ENCODE data around the gene INSIG2. TPM values are rescaled to one million over a fixed set of nuclear protein-coding genes. Genes with fewer than 3 reads are reported as not detected.

The INSIG2 gene
- total RNA-seq, 1 donor from 2014 or later: 13.0 TPM

DNA sequence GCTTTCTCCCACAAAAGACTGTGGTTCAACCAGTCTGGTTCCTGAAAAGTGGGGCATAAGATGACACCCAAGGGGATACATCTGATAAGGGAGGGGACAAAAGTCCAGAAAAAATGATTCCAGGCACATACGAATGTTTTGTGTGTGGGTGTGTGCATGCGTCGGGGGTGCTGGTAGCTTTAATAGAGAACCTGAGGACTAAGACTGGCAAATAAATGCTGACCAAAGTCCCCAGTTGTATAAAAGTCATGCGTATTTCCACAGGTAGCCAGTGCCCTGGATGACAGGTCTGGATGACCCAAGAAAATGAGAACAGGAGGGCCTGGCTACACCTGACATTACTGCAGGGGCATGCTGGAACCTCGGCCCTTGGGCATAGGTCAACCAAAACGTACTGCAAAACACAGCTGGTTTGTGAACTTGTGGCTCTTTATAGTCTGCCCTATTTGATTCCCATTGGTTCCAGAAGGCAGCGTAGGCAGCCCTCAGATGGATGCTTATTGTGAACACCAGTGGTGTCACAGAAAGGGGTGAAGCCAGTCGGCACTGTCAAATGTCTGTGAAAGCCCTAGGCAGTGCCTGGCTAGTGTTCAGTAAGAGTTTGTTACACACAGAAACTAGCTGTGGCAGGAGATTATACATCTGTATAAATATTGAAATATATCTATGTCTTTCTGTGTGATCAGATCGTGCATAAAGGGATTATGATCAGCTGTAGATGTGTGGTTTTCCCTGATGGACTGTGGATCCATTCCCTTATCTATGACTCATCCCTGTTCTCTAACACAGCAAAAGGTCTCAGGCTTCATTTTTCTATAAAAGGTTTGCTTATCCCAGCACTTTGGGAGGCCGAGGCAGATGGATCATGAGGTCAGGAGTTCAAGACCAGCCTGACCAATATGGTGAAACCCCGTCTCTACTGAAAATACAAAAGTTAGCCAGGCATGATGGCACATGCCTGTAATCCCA, 58.3 kb downstream of the INSIG2 start:
- H3K4me1 ChIP-seq (ENCODE audit: control insufficient read depth in 3 of 3, insufficient read depth in 3 of 3, low read length in 3 of 3): peaks cover 0 to 4% (median 0%) of the 10 kb centered on the region in 3 donors
- no peaks in the 10 kb centered on the region for H3K27me3 ChIP-seq (ENCODE audit: control insufficient read depth in 3 of 3, insufficient read depth in 3 of 3, low read length in 3 of 3)

DNA sequence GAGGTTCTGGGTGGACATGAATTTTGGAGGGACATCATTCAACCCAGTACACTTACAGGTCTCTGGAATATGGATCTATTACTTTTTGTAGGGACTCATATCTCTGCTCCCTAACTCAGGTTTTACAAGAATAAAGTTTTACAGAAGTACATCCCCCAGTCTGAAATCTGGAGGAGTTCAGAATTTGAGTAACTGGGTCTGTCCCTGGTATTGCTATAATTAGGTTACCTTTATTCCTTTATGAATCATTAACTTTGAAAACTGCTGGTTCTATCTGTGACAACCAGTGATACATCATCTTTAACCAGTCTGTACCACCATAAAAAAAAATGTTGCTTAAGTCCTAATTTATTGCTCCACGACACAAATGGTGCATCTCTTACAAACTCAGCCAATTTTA, 59.9 kb downstream of the INSIG2 start:
- Histone ChIP-seq H3K9ac (ENCODE audit: low read depth in 1 of 3, low read length in 3 of 3) (no peak overlapping the region), H3K36me3 (ENCODE audit: control insufficient read depth in 3 of 3, insufficient read depth in 3 of 3, low read length in 3 of 3) (no peaks in the 10 kb centered on the region), H3K27ac (ENCODE audit: low read depth, low read length) (no peak overlapping the region), H3K4me1 (ENCODE audit: control insufficient read depth in 3 of 3, insufficient read depth in 3 of 3, low read length in 3 of 3) (peaks cover 0 to 4% (median 0%) of the 10 kb centered on the region in 3 donors), H3K9me3 (ENCODE audit: control insufficient read depth in 3 of 3, low read length in 3 of 3) (no peaks in the 10 kb centered on the region), H3K4me3 (ENCODE audit: low read length in 3 of 3) (no peak overlapping the region), H3K27me3 (ENCODE audit: control insufficient read depth in 3 of 3, insufficient read depth in 3 of 3, low read length in 3 of 3) (no peaks in the 10 kb centered on the region)

More for the DNA sequence above, 58.3 kb downstream of the INSIG2 start:
- no peak overlapping the region for H3K9ac ChIP-seq (ENCODE audit: low read depth in 1 of 3, low read length in 3 of 3)
- H3K36me3 ChIP-seq (ENCODE audit: control insufficient read depth in 3 of 3, insufficient read depth in 3 of 3, low read length in 3 of 3): no peaks in the 10 kb centered on the region
- H3K9me3 ChIP-seq (ENCODE audit: control insufficient read depth in 3 of 3, low read length in 3 of 3): no peaks in the 10 kb centered on the region
- no peak overlapping the region for H3K4me3 ChIP-seq (ENCODE audit: low read length in 3 of 3)
- H3K27ac ChIP-seq (ENCODE audit: low read depth, low read length): no peak overlapping the region

DNA sequence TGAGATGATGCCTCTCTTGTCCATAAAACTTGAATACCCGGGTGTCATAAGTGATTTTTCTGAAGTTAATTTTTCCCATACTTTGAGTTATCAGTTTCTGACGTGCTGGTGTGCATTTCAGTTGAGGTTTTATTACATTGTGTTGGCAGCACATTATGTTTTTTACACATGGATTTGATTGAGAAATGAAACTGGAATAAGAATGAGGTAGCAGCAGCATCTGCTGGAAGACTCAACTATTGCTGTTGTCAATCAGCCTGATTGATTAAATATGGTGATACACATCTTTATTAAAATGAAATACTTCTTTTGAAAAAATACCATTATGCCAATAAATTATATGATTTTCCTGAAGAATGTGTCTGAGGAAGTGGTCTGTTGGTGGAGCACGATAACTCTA, 60.5 kb downstream of the INSIG2 start:
- Histone ChIP-seq H3K9ac (ENCODE audit: low read depth in 1 of 3, low read length in 3 of 3) (no peak overlapping the region), H3K4me3 (ENCODE audit: low read length in 3 of 3) (no peak overlapping the region), H3K36me3 (ENCODE audit: control insufficient read depth in 3 of 3, insufficient read depth in 3 of 3, low read length in 3 of 3) (no peaks in the 10 kb centered on the region), H3K4me1 (ENCODE audit: control insufficient read depth in 3 of 3, insufficient read depth in 3 of 3, low read length in 3 of 3) (peaks cover 0 to 4% (median 0%) of the 10 kb centered on the region in 3 donors), H3K27me3 (ENCODE audit: control insufficient read depth in 3 of 3, insufficient read depth in 3 of 3, low read length in 3 of 3) (no peaks in the 10 kb centered on the region), H3K27ac (ENCODE audit: low read depth, low read length) (no peak overlapping the region), H3K9me3 (ENCODE audit: control insufficient read depth in 3 of 3, low read length in 3 of 3) (no peaks in the 10 kb centered on the region)

DNA sequence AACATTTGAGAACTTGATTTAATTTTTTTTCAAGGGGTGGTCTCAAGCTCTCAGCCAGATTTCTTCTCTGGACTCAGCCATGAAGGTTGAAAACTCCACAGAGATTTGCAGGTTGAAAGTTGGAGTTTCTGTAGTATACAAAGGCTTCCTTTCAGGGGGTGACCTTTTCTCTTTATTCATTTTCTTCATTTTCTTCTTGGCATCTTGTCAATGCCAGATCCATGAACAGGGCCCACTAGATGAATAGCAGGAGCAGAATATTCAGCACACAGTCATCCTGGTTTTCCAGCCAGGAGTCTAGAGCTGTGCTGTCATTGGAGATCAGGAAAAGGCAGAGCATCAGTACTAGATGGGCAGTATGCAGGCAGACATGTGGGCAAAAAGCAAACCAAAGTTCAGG, 62.0 kb downstream of the INSIG2 start:
- no peaks in the 10 kb centered on the region for H3K27me3 ChIP-seq (ENCODE audit: control insufficient read depth in 3 of 3, insufficient read depth in 3 of 3, low read length in 3 of 3)
- H3K9me3 ChIP-seq (ENCODE audit: control insufficient read depth in 3 of 3, low read length in 3 of 3): no peaks in the 10 kb centered on the region

DNA sequence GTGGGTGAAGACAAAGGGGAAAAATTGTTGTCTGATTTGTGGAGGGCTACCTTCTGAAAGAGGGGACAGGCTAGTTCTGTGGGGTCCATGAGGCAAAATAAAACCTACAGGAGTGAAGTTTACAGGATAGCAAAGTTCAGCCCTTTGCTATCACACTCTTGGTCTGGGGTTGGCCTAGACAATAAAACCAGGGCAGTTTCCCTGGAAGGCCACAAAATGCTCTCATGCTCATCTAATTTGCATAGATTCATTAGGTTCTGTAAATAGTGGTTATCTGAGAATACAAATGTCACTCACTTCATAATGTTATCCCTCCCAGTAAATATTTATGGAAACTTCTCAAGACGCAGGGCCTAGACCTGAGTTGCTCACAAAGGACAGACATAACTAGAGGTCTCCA, 63.6 kb downstream of the INSIG2 start:
- no peaks in the 10 kb centered on the region for H3K36me3 ChIP-seq (ENCODE audit: control insufficient read depth in 3 of 3, insufficient read depth in 3 of 3, low read length in 3 of 3)
- H3K27ac ChIP-seq (ENCODE audit: low read depth, low read length): no peak overlapping the region

More for the DNA sequence above, 62.0 kb downstream of the INSIG2 start:
- H3K4me3 ChIP-seq (ENCODE audit: low read length in 3 of 3): no peak overlapping the region
- H3K9ac ChIP-seq (ENCODE audit: low read depth in 1 of 3, low read length in 3 of 3): no peak overlapping the region
- no peaks in the 10 kb centered on the region for H3K36me3 ChIP-seq (ENCODE audit: control insufficient read depth in 3 of 3, insufficient read depth in 3 of 3, low read length in 3 of 3)
- no peak overlapping the region for H3K27ac ChIP-seq (ENCODE audit: low read depth, low read length)
- H3K4me1 ChIP-seq (ENCODE audit: control insufficient read depth in 3 of 3, insufficient read depth in 3 of 3, low read length in 3 of 3): peaks cover 0 to 4% (median 0%) of the 10 kb centered on the region in 3 donors

DNA sequence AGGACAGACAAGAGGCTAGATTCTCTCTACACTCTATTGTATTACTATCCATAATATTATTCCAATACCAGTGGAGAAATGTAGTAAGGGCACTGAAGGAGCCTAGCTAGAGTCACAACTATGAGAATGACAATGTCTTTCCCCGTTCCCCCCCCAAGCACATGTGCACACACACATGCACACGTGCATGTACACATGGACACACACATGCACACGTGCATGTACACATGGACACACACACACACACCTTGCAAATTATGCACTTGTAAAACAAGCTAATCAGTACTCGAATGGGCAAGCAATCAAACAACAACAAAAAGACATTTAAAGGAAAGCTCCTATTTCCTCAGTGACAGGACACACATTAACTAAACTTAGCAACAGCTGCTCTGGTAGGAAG, 65.2 kb downstream of the INSIG2 start:
- Histone ChIP-seq H3K9me3 (ENCODE audit: control insufficient read depth in 3 of 3, low read length in 3 of 3) (no peaks in the 10 kb centered on the region), H3K9ac (ENCODE audit: low read depth in 1 of 3, low read length in 3 of 3) (no peak overlapping the region), H3K27me3 (ENCODE audit: control insufficient read depth in 3 of 3, insufficient read depth in 3 of 3, low read length in 3 of 3) (no peaks in the 10 kb centered on the region), H3K4me3 (ENCODE audit: low read length in 3 of 3) (no peak overlapping the region), H3K27ac (ENCODE audit: low read depth, low read length) (no peak overlapping the region), H3K36me3 (ENCODE audit: control insufficient read depth in 3 of 3, insufficient read depth in 3 of 3, low read length in 3 of 3) (no peaks in the 10 kb centered on the region), H3K4me1 (ENCODE audit: control insufficient read depth in 3 of 3, insufficient read depth in 3 of 3, low read length in 3 of 3) (peaks cover 0 to 4% (median 0%) of the 10 kb centered on the region in 3 donors)

More for the DNA sequence above, 63.6 kb downstream of the INSIG2 start:
- no peaks in the 10 kb centered on the region for H3K27me3 ChIP-seq (ENCODE audit: control insufficient read depth in 3 of 3, insufficient read depth in 3 of 3, low read length in 3 of 3)
- no peak overlapping the region for H3K9ac ChIP-seq (ENCODE audit: low read depth in 1 of 3, low read length in 3 of 3)
- H3K9me3 ChIP-seq (ENCODE audit: control insufficient read depth in 3 of 3, low read length in 3 of 3): no peaks in the 10 kb centered on the region
- H3K4me3 ChIP-seq (ENCODE audit: low read length in 3 of 3): no peak overlapping the region
- H3K4me1 ChIP-seq (ENCODE audit: control insufficient read depth in 3 of 3, insufficient read depth in 3 of 3, low read length in 3 of 3): peaks cover 0 to 4% (median 0%) of the 10 kb centered on the region in 3 donors

DNA sequence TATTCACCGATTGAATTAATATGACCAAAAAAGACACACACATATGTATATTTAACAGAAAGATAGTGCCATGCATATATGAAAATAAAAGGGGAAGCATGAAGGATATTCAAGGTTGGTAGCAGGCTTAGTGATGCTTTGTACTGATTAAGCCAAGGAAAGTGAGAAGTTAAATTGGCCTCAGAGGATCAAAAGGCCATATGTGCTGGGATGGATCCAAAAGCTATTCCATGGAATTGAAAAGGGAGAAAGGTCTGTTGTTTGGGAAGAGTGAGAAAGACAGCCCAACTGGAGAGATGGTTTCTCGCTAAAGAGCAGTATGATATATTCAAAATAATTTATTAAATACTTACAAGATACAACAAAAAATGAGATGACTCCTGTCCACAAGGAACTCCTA, 65.9 kb downstream of the INSIG2 start:
- no peaks in the 10 kb centered on the region for H3K36me3 ChIP-seq (ENCODE audit: control insufficient read depth in 3 of 3, insufficient read depth in 3 of 3, low read length in 3 of 3)
- H3K4me1 ChIP-seq (ENCODE audit: control insufficient read depth in 3 of 3, insufficient read depth in 3 of 3, low read length in 3 of 3): peaks cover 0 to 4% (median 0%) of the 10 kb centered on the region in 3 donors
- no peak overlapping the region for H3K4me3 ChIP-seq (ENCODE audit: low read length in 3 of 3)
- no peak overlapping the region for H3K27ac ChIP-seq (ENCODE audit: low read depth, low read length)
- H3K9ac ChIP-seq (ENCODE audit: low read depth in 1 of 3, low read length in 3 of 3): no peak overlapping the region
- no peaks in the 10 kb centered on the region for H3K9me3 ChIP-seq (ENCODE audit: control insufficient read depth in 3 of 3, low read length in 3 of 3)
- H3K27me3 ChIP-seq (ENCODE audit: control insufficient read depth in 3 of 3, insufficient read depth in 3 of 3, low read length in 3 of 3): no peaks in the 10 kb centered on the region

Other genes starting within 250 kb of the INSIG2 start
- gene CCDC93, start 74.4 kb upstream of the INSIG2 start, total RNA-seq: 15.7 TPM

Data from skeletal muscle tissue (tissue), 4 donors.